Activated CD8-positive, alpha-beta memory T cell treated with anti-CD3 and anti-CD28 coated beads for 1 hour (primary cell): ENCODE measurements around the gene FBXW10B.
"Not testable (repeated sequence)": the region's sequence is repeated elsewhere in the genome, so short reads cannot be mapped to it uniquely, and the experiment has no call there.

Experiments
- DNase-seq, 2 donors: peaks; one replicate each; pipeline ENCODE4 v3.0.0-alpha.2; 2020; ENCODE audit warnings: low read depth in 1 of 2; ENCODE audit errors: extremely low read depth in 1 of 2

The FBXW10B gene

DNA sequence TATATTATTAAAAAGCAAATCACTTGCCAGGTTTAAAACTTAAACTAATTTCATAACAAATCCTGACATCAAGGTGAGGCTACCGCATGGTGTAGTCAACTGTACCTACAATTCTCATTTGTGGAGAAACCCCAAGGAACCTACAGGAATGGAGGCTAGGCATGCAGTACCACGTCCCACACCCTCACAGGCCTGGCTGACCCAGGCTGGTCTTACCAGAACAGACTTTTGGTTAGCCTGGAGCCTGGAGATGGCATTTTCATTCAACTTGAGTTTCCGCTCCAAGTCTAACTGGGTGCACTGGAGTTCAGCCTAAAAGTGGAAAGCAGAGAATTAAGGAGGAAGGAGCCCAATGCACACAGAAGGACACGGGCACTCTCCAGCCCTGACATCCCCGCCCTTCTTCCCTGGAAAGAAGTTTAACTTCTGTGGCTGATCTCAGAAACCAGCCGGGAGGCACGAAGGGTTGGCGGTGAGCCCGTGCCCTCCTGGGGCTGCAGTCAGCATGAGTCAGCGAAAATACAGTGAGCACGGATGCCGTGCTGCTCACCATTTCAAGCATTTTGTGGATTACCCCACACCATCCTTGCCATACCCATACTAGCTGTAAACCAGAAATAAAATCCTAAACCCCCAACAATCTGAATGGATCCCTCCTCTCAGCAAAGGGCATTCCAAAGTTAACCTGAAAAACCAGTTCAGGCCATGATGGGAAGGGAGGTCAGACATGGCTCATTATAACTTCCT, 23.2 kb upstream of the FBXW10B start:
- not testable (repeated sequence) for DNase-seq

DNA sequence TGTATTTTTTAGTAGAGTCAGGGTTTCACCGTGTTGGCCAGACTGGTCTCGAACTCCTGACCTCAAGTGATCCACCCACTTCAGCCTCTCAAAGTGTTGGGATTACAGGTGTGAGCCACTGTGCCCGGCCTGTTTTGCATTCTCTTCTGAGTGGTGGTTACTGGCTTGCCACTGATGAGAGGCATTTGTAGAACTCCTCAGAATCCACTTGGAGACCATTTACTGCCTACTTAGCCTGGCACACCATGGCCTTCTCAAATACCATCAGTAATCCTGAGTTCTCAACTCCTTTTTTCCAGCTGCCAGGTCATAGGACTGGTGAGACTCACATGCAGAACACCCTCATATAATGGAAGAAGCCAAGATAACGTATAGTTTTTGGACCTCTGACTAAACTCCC, 22.5 kb upstream of the FBXW10B start:
- not testable (repeated sequence) for DNase-seq

DNA sequence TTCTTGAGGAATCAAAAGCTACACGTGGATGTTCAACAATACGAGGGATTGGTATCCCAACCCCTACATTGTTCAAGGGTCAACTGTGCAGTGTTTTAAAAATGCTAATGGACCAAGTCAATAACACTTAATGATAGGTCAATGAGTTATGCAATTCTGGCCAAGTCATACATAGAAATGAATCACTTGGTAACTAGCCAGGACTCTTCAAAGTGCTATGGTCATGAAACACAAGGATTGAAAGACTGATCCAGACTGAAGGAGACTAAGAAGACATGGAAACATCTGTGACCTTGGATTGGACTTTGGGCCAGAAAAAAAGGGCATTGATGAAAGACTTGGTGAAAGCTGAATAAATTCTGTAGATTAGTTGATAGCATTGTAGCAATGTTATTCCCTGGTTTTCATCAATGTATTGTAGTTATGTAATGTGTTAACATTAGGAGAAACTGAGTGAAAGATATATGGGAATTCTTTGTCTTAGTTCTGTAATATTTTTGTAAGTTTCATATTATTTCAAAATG, 11.5 kb upstream of the FBXW10B start:
- DNase-seq, result not testable (repeated sequence)

DNA sequence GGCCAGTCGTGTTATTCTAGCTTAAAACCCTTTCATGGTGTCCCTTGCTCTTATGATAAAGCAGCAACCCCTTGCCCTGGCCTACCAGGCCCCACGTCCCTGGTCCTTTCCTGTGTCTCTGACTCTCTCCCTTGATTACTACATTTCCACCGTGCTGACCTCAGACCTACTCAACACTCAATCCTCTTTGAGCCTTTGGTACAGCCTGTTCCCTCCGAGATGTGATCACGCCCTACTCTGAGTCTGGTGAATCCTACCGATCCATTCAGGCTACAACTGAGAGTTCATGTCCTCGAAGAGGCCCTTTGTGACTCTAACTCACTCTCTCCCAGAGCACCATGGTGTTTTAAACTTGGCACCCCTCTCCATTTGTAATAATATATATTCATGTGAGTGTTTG, 10.5 kb upstream of the FBXW10B start:
- not testable (repeated sequence) for DNase-seq

DNA sequence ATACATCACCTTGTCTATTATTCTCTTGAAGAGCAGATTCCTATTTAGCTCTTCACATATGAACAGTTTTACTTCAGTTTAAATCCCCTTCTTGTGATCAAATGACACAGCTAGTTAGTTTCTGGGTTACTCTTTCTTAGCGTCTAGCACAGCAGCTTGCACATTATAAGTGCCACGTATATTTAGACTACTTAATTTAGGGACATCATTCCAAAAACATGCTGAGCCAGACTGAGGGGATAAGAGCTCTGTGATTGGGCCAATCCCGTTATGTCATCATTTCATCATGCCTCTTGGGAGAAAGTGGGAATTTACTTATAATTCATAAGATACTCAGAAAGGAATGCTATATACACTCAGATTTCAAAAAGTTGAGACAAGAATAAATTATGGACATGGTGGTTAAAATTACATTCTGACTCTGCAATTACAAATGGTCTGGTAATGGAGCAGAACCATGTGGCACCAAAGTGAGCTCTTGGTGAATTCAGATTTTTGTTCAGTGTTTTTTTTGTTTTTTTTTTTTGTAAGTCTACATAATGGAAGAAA, 4.2 kb upstream of the FBXW10B start:
- not testable (repeated sequence) for DNase-seq

DNA sequence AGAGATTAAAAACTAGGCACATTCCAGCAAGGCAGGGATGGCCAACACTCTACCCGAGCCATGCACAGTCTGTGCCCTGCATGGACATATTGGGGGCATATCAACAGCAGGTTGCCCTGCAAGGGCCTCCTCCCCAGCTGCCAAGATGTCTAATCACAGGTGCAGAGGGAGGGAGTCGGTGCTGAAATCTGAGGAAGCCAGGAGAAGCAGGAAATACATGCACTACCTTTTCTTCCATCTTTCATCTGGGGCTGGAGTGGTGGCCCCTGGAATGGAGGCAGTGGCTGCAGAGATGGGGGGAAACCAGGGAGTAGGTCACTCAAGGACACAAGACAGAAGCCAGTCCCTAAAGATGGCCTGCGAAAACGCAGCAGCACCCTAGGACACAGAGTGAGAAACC, 3.8 kb upstream of the FBXW10B start:
- DNase-seq, result not testable (repeated sequence)

DNA sequence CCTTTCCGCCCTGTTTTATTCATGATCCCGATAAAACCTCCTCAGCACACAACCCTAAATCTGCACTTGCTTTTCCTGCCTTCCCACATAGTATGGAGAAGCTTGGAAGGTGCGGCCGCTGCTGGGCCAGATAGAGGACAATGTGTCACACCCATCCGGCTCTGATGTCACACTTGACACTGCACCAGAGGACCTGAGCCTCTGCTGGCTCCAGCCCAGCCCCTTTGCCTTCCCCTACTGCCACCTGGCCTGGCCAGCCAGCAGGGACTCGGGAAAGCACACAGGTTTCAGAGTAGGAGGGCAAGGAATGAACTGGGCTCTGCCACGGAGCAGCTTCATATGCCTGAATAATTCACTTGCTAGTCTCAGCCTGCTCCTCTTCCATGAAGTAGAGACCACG, 2.6 kb upstream of the FBXW10B start:
- not testable (repeated sequence) for DNase-seq

DNA sequence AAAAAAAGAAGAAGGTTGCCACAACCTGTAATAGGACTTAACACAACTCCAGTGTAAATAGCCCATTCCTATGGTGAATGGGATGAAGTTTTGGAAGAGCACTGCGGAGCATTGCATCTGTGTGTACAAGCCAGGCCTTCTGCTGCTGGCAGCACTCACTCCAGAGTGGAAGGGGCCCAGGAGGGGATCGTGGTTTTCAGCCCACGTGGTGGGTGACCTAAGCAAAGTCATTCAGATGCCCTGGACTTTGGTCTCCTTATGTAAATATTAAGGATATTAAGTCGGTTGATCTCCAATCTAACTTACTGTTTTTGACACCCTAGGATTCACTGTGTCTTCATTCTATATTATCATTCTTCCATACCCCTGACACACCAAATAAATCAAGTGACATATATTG, 2.7 kb downstream of the FBXW10B start:
- DNase-seq, result not testable (repeated sequence)

DNA sequence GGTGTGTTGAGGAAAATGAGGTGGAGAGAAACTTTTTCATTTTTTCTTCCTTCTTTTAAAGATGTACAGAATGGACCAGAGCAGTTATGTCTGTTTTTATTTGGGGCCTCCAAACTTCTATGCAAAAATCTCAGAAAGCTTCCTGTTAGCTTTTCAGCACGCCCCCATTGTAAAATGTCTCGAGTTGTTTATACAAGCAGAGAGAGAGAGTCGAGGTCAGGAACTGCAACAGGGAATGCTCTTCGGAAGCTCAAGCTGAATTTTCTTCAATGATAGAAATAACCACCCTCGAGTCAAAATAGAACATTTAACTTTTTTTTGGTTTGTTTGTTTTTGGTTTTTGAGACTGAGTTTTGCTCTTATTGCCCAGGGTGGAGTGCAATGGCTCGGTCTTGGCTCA, 3.7 kb downstream of the FBXW10B start:
- DNase-seq, result not testable (repeated sequence)

DNA sequence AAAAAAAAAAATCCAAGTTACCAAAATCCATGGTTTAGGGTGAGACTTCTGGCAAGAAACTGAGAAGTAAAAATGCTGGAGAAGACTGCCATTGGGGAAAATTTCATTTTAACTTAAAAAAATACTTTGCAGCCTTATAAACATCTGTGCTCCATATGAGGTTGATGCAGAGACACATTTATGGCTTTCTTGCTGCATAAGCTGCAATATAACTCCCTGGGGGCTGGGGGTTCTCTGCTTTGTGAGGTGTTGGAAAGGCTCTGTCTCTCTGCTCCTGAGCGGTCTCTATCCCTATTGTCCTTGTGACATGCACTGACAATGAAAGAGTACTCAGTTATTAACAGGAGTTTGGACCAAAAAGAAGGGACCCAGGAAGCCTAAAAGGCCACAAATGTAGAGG, 6.4 kb downstream of the FBXW10B start:
- DNase-seq, result not testable (repeated sequence)

DNA sequence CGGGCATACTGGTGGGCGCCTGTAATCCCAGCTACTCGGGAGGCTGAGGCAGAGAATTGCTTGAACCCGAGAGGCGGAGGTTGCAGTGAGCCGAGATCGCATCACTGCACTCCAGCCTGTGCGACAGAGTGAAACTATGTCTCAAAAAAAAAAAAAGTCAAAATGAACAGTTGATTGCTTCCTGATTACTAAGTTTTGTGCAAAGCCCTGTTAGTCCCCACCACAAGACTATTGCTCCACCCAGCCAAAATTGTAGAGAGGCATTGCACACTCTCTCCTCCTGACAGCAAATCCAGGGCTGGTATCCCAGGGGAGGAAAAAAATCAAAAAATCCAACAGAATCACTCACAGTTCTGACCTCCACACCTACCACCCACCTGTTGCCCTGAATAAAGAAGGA, 26.5 kb downstream of the FBXW10B start:
- DNase-seq, result not testable (repeated sequence)

DNA sequence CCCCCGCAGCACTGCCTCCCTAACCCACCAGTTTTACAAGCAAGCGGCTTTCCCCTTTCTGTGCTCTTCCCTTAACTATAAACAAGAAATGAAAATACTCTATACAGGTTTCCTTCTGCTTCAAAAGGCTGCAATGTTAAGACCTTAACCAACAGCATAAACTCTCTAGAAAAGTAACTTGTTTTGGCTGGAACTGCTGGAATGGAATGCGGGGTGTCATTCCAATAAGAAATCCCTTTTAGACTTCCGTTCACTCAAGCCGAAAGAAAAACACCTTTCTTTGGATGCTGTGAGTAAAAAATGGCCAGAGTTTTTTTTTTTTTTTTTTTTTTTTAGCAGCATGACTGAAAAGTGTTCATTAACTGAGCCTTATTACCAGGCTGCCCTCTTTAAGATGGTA, 27.5 kb downstream of the FBXW10B start:
- not testable (repeated sequence) for DNase-seq

DNA sequence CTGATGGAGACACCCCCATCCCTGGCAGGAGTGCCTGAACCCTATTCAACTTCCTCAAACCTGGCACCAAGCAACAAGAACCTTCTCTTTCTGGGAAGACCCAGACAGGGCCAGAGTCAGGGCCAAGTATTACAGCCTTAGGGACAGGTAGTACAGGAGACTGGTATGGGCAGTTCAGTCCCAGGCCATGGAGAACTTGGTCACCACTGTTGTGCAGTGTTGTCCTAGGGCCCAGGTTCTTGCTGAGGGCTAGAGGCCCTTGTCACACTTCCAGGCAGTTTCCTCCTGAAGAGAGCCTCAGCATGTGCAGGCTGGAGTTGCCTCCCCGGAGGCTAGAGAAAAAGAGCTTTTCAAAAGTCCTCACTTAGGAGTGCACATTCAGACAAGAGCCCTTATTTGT, 28.7 kb downstream of the FBXW10B start:
- not testable (repeated sequence) for DNase-seq

DNA sequence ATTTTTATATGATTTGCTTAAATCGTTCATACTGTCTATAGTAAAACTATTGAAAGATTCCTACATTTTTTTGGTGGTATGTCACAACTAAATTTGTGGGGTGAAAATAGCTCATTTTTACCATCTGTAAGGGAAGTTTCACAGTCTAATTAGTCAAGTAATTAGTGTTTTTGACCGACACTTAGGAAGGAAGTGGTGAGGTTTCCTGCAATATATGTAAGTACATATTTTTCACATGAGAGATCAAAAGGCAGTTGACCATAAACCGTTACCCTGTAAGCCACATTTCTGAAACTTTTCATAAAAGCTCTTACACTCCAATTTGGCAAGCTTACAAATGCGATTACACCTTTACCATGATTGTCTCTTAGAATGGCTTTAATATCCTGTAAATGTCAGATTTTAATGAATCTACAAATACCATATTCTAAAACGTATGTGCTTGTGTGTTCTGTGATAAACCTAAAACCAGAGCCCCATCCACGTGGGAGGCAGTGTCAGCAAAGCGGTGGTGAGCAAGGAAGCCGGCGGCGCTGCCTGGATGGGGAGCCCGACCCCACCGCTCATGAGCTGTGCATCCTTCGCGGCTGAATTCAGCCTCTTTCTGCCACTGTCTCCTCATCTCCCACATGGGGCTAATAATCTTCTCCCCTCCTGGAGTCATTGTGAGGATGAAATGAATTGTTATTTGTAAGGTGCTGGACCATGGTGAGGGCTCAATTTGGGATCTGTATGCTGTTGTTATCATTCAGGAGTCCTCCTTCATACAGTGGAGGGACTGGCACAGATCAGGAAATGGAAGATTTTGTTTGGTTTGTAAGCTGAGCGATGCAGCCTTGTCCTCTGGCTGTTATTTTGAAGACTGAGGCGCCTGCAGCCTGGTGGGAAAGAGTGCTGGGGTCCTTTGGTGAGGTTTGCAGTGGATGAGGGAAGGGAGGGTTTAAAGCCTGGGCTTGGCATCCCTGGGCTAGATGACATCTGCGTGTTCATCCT, 29.7 kb downstream of the FBXW10B start:
- DNase-seq, result not testable (repeated sequence)

DNA sequence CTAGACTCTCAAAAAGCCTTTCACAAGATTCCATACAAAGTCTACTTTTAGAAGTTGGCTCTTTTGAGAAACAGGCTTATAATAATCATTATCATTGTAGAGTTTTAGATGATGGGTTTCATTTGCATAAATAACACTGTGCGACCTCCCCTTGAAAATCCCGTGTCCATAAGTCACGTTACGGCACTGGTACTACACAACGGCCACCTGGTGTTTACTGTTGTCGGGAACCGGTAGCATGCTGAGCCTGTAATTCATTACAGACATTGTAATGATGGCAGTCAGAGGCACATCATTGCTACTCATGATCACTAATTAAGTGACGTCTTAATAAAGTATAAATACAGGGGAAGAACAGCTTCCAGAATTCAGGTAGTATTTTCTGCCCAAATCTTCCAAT, 31.5 kb downstream of the FBXW10B start:
- DNase-seq, result not testable (repeated sequence)

DNA sequence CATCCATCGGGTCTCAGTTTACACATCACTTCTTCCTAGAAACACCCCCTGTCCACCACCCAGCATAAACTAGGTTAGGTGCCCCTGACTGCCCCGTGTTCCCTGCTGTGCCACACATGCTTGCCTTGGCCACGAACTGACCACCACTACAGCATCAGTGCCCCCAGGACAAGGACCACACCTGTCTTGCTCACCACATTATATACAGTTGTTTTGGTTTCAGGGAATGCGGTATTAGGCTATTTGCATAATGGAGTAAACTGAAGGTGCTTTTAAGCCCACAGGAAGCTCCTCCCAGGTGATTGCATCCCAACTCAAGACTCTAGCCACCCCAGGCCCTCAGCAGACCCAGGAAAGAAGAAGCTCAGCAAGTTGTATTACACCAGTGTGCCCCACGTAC, 36.2 kb downstream of the FBXW10B start:
- DNase-seq, result not testable (repeated sequence)

DNA sequence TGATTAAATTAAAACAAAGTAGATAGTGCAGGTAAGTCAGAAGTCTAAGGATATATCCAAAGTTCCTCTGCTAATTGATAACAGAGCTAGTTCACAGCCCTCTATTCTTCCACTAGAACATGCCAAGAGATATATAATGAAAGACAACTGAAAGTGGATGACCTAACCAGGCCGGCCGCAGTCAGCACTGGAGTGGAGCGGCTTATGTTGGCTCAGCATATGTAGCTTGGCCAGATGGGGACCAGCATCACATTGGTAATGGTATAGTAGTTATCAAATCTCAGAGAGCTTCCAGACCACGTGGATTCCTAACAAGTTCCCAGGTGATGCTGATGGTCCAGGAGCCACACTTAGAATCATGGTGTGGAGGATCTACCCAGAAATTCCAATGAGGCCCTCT, 38.0 kb downstream of the FBXW10B start:
- not testable (repeated sequence) for DNase-seq

DNA sequence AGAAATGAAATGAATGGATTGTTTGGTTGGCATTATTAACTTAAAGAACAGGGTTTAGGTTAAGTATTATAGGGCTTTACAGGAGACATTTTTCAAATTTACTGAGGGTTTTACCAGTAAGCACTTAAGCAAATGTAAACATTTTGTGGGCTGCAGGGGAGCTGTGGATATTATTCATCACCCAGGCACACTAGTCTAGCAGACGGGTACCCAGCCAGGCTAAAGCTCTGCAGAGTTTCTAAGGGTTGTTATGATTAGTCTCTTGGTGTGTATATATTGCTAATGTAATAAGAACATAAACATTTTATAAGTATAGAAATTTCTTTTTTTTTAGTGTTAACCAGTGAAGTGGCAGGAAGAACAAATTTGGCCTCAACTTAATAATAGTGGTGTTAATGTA, 42.7 kb downstream of the FBXW10B start:
- not testable (repeated sequence) for DNase-seq

DNA sequence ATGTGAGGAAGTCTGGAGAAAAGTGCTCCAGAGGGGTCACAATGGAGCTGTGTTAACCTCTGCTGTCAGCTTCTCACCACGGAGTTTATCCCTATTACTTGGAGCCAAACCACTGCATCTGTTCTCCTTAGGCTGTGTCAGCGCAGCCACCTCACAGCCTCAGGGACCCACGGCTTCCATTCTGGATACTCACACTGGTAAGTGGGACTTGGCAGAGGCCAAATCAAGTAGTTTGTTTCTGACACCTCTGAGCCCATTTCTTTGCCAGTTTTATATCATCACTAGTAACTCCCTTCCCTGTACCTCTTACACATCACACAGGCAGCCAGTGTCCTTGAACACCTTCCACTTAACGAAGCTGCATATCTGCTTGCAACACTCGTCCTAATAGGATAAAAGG, 44.8 kb downstream of the FBXW10B start:
- not testable (repeated sequence) for DNase-seq

DNA sequence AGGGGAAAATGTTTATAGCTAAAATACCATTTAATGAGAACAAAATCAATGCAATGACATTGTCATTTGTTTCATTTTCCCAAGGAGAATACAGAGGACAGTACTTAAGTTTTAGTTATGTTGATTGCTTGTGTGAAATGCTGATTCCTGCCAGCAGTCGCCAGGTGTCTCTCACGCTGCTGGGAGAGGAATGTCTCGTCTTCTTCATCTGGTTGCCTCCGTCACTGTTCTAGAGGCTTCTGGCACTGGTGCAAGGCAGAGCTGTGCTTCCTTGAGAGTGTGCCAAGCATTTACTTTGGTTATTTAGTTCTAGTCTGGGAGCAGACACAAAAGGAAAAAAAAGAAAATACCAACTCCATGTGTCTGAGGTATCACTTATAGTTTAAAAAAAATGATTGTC, 45.6 kb downstream of the FBXW10B start:
- DNase-seq, result not testable (repeated sequence)
